Endothelial cell of umbilical vein (primary cell): ENCODE data around the gene RPS24. TPM values are rescaled to one million over a fixed set of nuclear protein-coding genes. Genes with fewer than 3 reads are reported as not detected.

Experiments
- BruUV-seq: library from RNA; stranded (reverse); fragments of 400-500 nt; replicated peaks from 2 replicates; lab custom pipeline; 2021; lab: Mats Ljungman, UMichigan
- CTCF ChIA-PET: fragments of 300-600, 350-600 bp; sonication (Branson Sonifier 250); formaldehyde crosslinking; loops from one replicate; lab custom pipeline; 2021; ENCODE audit warnings: antibody characterized with exemption, inconsistent platforms; lab: Charles Lee
- POLR2A ChIA-PET: fragments of 300-600, 350-600 bp; sonication (Branson Sonifier 250); formaldehyde crosslinking; loops from one replicate; lab custom pipeline; 2021; ENCODE audit warnings: antibody characterized with exemption, inconsistent platforms; lab: Charles Lee
- DNase-seq: peaks from one replicate; pipeline ENCODE4 v3.0.0-alpha.2; 2011; ENCODE audit warnings: low read depth, low spot score
- FAIRE-seq: peaks from 2 replicates; lab custom pipeline; 2011; peaks lifted over from hg19 to GRCh38; lab: Jason Lieb, UNC
- H2AFZ ChIP-seq: 2 replicates; pipeline ENCODE4 v1.6.0; 2012; ENCODE audit warnings: low read depth, low read length, control low read depth, inconsistent platforms
- H3K27ac ChIP-seq: 2 replicates; pipeline ENCODE4 v1.5.1; 2011; ENCODE audit warnings: low read depth, mild to moderate bottlenecking, control low read depth, low read length, moderate library complexity; ENCODE audit not compliant: insufficient read depth
- H3K27me3 ChIP-seq, 2 experiments: 2 replicates each; pipeline versions ENCODE4 v1.6.0 to v1.6.1; 2011; ENCODE audit warnings: low read length in 2 of 2, mixed read lengths in 1 of 2; ENCODE audit not compliant: control insufficient read depth in 2 of 2, insufficient read depth in 2 of 2
- H3K36me3 ChIP-seq, 2 experiments: 2 replicates in 1 of 2; 3 replicates in 1 of 2; pipeline ENCODE4 v1.5.1; 2011; ENCODE audit warnings: low read length in 2 of 2, mild to moderate bottlenecking in 1 of 2, moderate library complexity in 1 of 2; ENCODE audit not compliant: control insufficient read depth in 2 of 2, insufficient read depth in 2 of 2; ENCODE audit errors: extremely low read depth in 1 of 2
- H3K4me1 ChIP-seq: 3 replicates; pipeline ENCODE4 v1.5.1; 2011; ENCODE audit warnings: mild to moderate bottlenecking, low read length; ENCODE audit not compliant: control insufficient read depth, insufficient read depth; ENCODE audit errors: extremely low read depth
- H3K4me2 ChIP-seq: 2 replicates; pipeline ENCODE4 v1.6.1; 2011; ENCODE audit warnings: low read length, control low read depth, mixed read lengths; ENCODE audit not compliant: insufficient read depth
- H3K4me3 ChIP-seq, 3 experiments: fragments of 200-600 bp in 1 of 3; sonication (generic), shearing (Covaris generic) in 1 of 3; replicated peaks in 1 of 3; 2 replicates each; pipeline ENCODE4 v1.5.1; 2011 to 2016; ENCODE audit warnings: control low read depth in 3 of 3, low read length in 3 of 3, mild to moderate bottlenecking in 2 of 3, inconsistent platforms in 1 of 3, low read depth in 1 of 3, moderate library complexity in 1 of 3; ENCODE audit not compliant: insufficient read depth in 1 of 3
- H3K79me2 ChIP-seq: 2 replicates; pipeline ENCODE4 v1.6.0; 2012; ENCODE audit warnings: low read length, inconsistent platforms; ENCODE audit not compliant: control insufficient read depth, insufficient read depth
- H3K9ac ChIP-seq: replicated peaks from 2 replicates; pipeline ENCODE3; 2011; ENCODE audit warnings: low read length, control low read depth; ENCODE audit not compliant: insufficient read depth; ENCODE audit errors: extremely low read depth
- H3K9me1 ChIP-seq: replicated peaks from 3 replicates; pipeline ENCODE4 v1.6.0; 2011; ENCODE audit warnings: mild to moderate bottlenecking, low read length; ENCODE audit not compliant: control insufficient read depth, insufficient read depth; ENCODE audit errors: extremely low read depth
- H3K9me3 ChIP-seq: replicated peaks from 2 replicates; pipeline ENCODE4 v1.5.1; 2012; ENCODE audit warnings: low read length, inconsistent platforms; ENCODE audit not compliant: control insufficient read depth, insufficient read depth
- H4K20me1 ChIP-seq: replicated peaks from 2 replicates; pipeline ENCODE3; 2011; ENCODE audit warnings: mild to moderate bottlenecking, low read length; ENCODE audit not compliant: control insufficient read depth, insufficient read depth; ENCODE audit errors: extremely low read depth
- EZH2 ChIP-seq: IDR thresholded peaks from 2 replicates; pipeline ENCODE4 v1.6.1; 2012; ENCODE audit warnings: borderline replicate concordance, low read depth, mild to moderate bottlenecking, moderate library complexity, low read length, inconsistent platforms; ENCODE audit not compliant: severe bottlenecking
- FOS ChIP-seq: IDR thresholded peaks from 2 replicates; pipeline ENCODE4 v1.6.1; 2011; ENCODE audit warnings: mild to moderate bottlenecking, low read length, moderate library complexity, borderline replicate concordance; ENCODE audit not compliant: insufficient read depth
- GATA2 ChIP-seq: IDR thresholded peaks from 2 replicates; pipeline ENCODE4 v1.7.0; 2011; ENCODE audit warnings: low read depth, mild to moderate bottlenecking, moderate library complexity, mixed read lengths, low read length; ENCODE audit not compliant: insufficient read length, insufficient read depth
- JUN ChIP-seq: IDR thresholded peaks from 2 replicates; pipeline ENCODE4 v1.6.1; 2011; ENCODE audit warnings: borderline replicate concordance, low read depth; ENCODE audit not compliant: insufficient read length, insufficient read depth
- MYC ChIP-seq: IDR thresholded peaks from one replicate; pipeline ENCODE4 v1.6.1; 2011; ENCODE audit warnings: mild to moderate bottlenecking, low read depth, low read length
- POLR2A ChIP-seq: IDR thresholded peaks from 2 replicates; pipeline ENCODE4 v1.6.1; 2012; ENCODE audit warnings: low read depth, mild to moderate bottlenecking, control low read depth, low read length
- POLR2AphosphoS5 ChIP-seq: IDR thresholded peaks from 2 replicates; pipeline ENCODE4 v1.6.1; 2012; ENCODE audit warnings: low read depth, mild to moderate bottlenecking, control low read depth, low read length, moderate library complexity; ENCODE audit not compliant: insufficient read depth
- dilution Hi-C: fragments of 300-500 bp; cut with MboI; formaldehyde crosslinking; loops from one replicate; pipeline ENCODE4 v1.15.0; 2019; ENCODE audit warnings: low sequenced_read_pairs; ENCODE audit not compliant: extremely low pct_ligation_motif_present
- intact Hi-C: fragments of 100-400 bp; cut with micrococcal nuclease; formaldehyde crosslinking; loops from one replicate; pipeline ENCODE4 v1.10.0; 2022
- polyA plus RNA-seq, 4 experiments: library from polyadenylated mRNA; depleted of rRNA in 3 of 4; stranded (reverse) in 3 of 4; unstranded in 1 of 4; fragments of >200 nt; gene quantifications; 2 replicates each; pipeline versions ENCODE4 v1.2.1 to v1.2.3, GENCODE V29; 2011 to 2012; ENCODE audit warnings: missing spikeins in 1 of 4
- total RNA-seq: library from RNA; stranded (reverse); gene quantifications from 2 replicates; pipeline ENCODE4 v1.2.3, GENCODE V29; 2021
- TF ChIP-seq, protein P1 (sequence below), 2 donors: IDR thresholded peaks; 1 replicate in 1 of 2; 2 replicates in 1 of 2; pipeline ENCODE4 v1.5.1; 2011; ENCODE audit warnings: low read length in 2 of 2, mild to moderate bottlenecking in 2 of 2, moderate library complexity in 2 of 2, control low read depth in 1 of 2, inconsistent platforms in 1 of 2, low read depth in 1 of 2; ENCODE audit not compliant: insufficient read depth in 1 of 2; ENCODE audit errors: extremely low read depth in 1 of 2
- TF ChIP-seq, protein P2 (sequence below): IDR thresholded peaks from 2 replicates; pipeline ENCODE4 v1.6.1; 2011; ENCODE audit not compliant: insufficient read depth, insufficient read length

Gene RPS24
- total and polyA plus RNA-seq, 2 donors (not counting 3 experiments of a cell fraction or from before 2014, with no cell fraction given): 1,446 to 2,326 TPM

DNA sequence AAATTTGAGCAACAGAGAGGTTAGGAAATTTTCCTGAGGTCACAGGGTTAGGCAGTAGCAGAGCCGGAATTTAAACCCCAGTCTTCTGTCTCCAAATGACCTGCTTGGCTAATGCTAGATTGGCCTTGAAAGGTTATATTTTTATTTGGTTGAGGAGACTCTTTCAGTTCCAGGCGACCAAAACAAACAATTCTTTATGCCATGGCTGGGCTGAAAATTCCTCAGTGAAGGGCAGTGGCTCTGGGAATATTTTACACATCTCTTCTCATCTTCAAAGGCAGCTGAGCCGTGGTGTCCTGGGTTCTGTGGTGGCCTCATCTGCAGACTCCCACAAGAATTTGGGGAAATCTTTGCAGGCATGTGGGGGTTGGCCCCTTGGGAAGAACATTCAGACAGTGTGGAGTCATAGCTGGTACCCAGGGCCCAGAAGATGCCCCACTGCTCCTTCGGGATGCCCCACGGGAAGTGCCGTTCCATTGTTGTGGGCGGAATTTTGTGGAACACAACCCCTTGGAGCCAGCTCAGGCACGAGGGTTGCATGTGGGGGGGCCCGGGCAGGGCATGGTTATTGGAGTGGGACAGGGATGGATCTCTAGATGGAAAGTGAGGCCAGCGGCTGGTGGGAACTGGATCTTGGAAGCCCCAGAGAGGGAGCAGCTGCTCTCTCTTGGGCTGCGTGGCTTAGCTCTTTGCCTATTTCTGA is 33.2 kb downstream of the RPS24 start:
- no peaks in the 10 kb centered on the region for H3K79me2 ChIP-seq
- H3K9ac ChIP-seq: no peak overlapping the region
- intact Hi-C loops: no loop called here
- H3K4me3 ChIP-seq: no peak overlapping the region
- no peak for DNase-seq
- dilution Hi-C loops: no loop called here
- TF ChIP-seq POLR2A (no peak), EZH2 (no peak), MYC (no peak), JUN (no peak), FOS (no peak), POLR2AphosphoS5 (no peak), GATA2 (no peak)
- TF ChIP-seq, protein P1, sequence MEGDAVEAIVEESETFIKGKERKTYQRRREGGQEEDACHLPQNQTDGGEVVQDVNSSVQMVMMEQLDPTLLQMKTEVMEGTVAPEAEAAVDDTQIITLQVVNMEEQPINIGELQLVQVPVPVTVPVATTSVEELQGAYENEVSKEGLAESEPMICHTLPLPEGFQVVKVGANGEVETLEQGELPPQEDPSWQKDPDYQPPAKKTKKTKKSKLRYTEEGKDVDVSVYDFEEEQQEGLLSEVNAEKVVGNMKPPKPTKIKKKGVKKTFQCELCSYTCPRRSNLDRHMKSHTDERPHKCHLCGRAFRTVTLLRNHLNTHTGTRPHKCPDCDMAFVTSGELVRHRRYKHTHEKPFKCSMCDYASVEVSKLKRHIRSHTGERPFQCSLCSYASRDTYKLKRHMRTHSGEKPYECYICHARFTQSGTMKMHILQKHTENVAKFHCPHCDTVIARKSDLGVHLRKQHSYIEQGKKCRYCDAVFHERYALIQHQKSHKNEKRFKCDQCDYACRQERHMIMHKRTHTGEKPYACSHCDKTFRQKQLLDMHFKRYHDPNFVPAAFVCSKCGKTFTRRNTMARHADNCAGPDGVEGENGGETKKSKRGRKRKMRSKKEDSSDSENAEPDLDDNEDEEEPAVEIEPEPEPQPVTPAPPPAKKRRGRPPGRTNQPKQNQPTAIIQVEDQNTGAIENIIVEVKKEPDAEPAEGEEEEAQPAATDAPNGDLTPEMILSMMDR (IDR thresholded peaks at IDR 0.05; ENCODE audit: extremely low read depth in 1 of 2, insufficient read depth in 1 of 2, low read depth in 1 of 2, low read length in 2 of 2): no peak
- TF ChIP-seq, protein P2, sequence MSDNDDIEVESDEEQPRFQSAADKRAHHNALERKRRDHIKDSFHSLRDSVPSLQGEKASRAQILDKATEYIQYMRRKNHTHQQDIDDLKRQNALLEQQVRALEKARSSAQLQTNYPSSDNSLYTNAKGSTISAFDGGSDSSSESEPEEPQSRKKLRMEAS: no peak
- CTCF ChIA-PET: no interaction called here
- no peaks in the 10 kb centered on the region for H3K9me3 ChIP-seq
- H2AFZ ChIP-seq: no peak overlapping the region
- FAIRE-seq: no peak
- no peaks in the 10 kb centered on the region for H3K9me1 ChIP-seq
- H4K20me1 ChIP-seq: no peaks in the 10 kb centered on the region
- H3K4me1 ChIP-seq: no peaks in the 10 kb centered on the region
- POLR2A ChIA-PET: no interaction called here
- H3K27ac ChIP-seq: no peak overlapping the region
- BruUV-seq: no TSS peak
- no peaks in the 10 kb centered on the region for H3K27me3 ChIP-seq
- no peak overlapping the region for H3K4me2 ChIP-seq
- no peaks in the 10 kb centered on the region for H3K36me3 ChIP-seq
